Cardiac septum (tissue), 1 donor: ENCODE results near the gene NMT2. TPM values are rescaled to one million over a fixed set of nuclear protein-coding genes. Genes with fewer than 3 reads are reported as not detected.

Source experiments
- DNase-seq: peaks from one replicate; pipeline ENCODE4 v3.0.0-alpha.2; 2020; ENCODE audit warnings: low spot score
- intact Hi-C: fragments of 100-400 bp; cut with DNase I; formaldehyde crosslinking; loops from one replicate; pipeline ENCODE4 v1.14.0; 2022
- total RNA-seq: library from RNA; stranded (reverse); fragmentation: NEBNext Ultra II Directional; extraction: Animal tissue kit (Norgen Biotek cat#: 25700); gene quantifications from one replicate; pipeline ENCODE4 v1.2.1, GENCODE V29; 2021
- donor health status: DM: no; HTN: no; CAD: no.

NMT2 gene
- total RNA-seq, 1 donor from 2014 or later, result 11.0 TPM

DNA sequence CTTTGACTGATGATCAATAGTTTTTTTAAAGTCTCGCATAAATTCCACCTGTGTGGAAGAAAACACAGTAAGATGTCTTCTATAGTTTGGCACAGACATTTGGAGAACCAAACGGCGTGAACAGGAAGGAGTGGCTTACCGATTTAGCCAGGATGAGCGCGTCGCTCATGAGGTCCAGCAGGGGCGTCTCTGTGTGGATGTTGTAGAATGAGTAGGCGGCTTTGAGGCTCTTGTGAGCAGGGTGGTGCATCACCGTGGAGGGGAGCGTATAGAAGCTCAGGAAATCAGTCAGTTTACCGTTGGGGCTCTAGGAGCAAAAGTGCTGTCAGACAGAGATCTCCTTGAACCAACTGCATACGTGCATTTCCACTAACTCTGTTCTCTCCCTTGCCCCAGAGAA lies 55.8 kb downstream of the NMT2 start:
- intact Hi-C loops, result no loop called here
- DNase-seq, result no peak

GRCh38 chr10:15106352-15107013 lies 62.0 kb downstream of the NMT2 start:
- intact Hi-C loops, result loop anchor here (5.0 kb wide), 1 partner anchor 609 kb away; no protein-coding TSS in a partner anchor

GRCh38 chr10:15103513-15103912 lies 65.0 kb downstream of the NMT2 start:
- intact Hi-C loops, result no loop called here
- DNase-seq, result no peak

More at GRCh38 chr10:15106352-15107013, 62.0 kb downstream of the NMT2 start:
- DNase-seq, result no peak

DNA sequence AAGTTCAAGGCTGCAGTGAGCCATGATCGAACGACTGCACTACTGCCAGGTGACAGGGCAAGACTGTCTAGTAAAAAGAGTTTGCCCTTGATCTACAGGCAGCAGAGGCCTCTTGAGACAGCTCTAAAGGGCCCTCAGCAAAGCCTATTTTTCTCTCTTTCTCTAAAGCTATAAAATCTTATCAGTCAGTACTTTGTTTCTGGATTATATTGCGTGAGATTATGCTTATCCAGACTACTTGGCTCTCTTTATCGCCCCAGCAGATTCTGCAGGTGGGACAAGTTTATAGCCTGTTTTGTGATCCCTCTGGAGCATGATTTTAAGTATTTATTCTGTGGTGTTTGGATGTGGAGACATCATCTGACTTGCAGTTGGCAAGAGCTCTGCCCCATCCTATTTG lies 68.6 kb downstream of the NMT2 start:
- intact Hi-C loops, result loop anchor here (5.0 kb wide), 2 partner anchors 148 to 272 kb away; partner anchors contain the start of genes DCLRE1C and FAM171A1

GRCh38 chr10:15097011-15097812 lies 71.3 kb downstream of the NMT2 start, which contains the start of gene RPP38:
RPP38 (plus strand) TSS chr10:15097355; CDS start chr10:15103315, 5,960 bp downstream.
- intact Hi-C loops, result loop anchor here (5.0 kb wide), 2 partner anchors 145 to 275 kb away; partner anchors contain the start of genes DCLRE1C and FAM171A1
- peak; percentile 98 for DNase-seq

More for the DNA sequence above, 68.6 kb downstream of the NMT2 start:
- DNase-seq, result no peak

GRCh38 chr10:15096661-15097010 lies 71.9 kb downstream of the NMT2 start:
- no peak for DNase-seq
- intact Hi-C loops, result loop anchor here (5.0 kb wide), 2 partner anchors 144 to 276 kb away; partner anchors contain the start of genes DCLRE1C and FAM171A1

- DNase-seq, result no peak
- intact Hi-C loops, result no loop called here
These were observed 75.6 kb downstream of the NMT2 start for GRCh38 chr10:15092855-15093408.

DNA sequence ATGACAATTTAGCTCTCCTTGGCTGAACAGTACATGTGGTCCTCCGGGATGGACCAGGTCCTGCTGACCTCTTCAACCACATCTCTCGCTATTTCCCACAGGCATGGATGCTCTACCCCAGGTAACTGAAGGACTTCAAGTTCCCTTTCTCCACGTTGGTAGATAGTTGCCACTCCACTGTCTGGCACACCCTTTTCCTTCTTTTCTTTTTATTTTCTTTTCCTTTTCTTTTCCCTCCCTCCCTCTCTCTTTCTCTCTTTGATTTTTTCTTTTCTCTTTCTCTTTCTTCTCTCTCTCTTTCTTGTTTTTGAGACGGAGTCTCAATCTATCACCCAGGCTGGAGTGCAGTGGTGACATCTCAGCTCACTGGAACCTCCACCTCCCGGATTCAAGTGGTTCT lies 77.1 kb downstream of the NMT2 start:
- intact Hi-C loops, result no loop called here

GRCh38 chr10:15088428-15089261 lies 79.8 kb downstream of the NMT2 start, which contains the start of gene ACBD7:
ACBD7 (minus strand) TSS chr10:15088776; CDS start chr10:15088728, 48 bp downstream.
- peak; percentile 83 for DNase-seq
- intact Hi-C loops, result no loop called here

More for the DNA sequence above, 77.1 kb downstream of the NMT2 start:
- no peak for DNase-seq

DNA sequence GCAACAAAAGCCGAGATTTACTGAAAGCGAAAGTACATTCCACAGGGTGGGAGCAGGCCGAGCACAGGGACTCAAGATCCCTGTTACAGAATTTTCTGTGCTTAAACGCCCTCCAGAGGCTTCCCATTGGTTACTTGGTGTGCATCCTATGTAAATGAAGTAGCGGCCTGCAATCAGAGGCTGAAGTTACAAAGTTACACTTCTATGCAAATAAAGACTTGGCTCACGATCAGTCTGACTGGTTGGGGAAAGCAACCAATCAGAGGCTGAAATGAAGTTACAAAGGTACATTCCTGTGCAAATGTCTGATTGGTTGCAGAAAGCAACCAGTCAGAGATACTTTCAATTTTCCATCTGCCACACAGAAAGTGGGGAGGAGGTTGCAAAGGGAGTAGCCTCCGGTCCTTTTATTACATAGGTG lies 84.0 kb downstream of the NMT2 start:
- DNase-seq, result peak; percentile 71
- intact Hi-C loops, result no loop called here

DNA sequence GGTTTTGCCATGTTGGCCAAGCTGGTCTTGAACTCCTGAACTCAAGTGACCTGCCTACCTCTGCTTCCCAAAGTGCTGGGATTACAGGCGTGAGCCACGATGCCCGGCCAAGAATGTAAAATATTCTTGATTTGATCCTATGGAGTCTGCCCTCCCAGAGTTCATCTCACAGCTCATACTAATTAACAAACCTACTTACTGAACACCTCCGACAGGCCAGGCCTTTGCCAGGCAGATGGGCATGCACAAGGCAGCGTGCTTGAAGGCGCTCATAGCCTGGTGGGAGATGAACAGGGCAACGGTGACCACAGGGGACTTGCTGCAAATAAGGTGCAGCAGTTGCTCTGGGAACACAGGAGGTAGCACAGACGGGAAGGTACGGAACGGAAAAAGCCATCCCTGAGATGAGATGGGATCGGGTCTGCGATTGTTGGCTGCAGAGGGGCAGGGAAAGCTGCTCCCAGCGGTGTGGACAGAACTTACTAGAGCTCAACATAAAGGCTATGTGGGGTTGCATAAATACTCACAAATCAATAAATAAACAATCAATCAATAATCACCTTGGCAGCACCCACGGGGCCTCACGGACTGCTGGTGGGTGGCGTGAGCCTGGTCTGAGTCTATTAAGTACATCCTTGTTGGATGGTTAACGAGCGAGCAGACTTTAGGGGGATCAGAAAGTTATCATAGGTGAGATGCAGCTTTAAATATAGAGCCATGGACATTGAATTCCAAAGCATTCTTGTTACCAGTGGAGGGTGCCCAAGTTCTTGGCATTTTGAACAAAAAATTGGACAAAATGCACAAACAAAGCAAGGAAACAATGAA lies 84.6 kb downstream of the NMT2 start:
- DNase-seq, result peak; percentile 64
- intact Hi-C loops, result no loop called here

- no peak for DNase-seq
- intact Hi-C loops, result no loop called here
These were observed 93.1 kb downstream of the NMT2 start for GRCh38 chr10:15075421-15075820.

DNA sequence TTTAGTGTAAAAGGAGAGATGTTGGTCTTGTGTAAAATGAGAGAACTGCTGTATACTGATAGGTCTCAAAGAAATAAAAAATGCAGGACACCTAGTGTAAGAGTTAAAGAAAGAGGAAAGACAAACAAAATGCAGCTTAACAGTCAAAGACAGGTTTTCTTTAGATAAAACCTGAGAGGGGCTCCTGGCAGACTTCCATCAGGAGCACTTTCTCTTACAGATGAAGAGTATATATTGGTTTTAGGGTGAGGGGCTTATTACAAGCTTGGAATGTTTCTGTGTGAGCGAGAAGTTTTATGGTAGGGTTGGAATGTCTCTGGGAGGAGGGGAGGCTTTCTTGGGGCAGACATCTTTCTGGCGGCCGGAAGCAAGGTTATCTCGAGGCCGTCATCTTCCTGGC lies 96.1 kb downstream of the NMT2 start:
- intact Hi-C loops, result no loop called here
- DNase-seq, result no peak

DNA sequence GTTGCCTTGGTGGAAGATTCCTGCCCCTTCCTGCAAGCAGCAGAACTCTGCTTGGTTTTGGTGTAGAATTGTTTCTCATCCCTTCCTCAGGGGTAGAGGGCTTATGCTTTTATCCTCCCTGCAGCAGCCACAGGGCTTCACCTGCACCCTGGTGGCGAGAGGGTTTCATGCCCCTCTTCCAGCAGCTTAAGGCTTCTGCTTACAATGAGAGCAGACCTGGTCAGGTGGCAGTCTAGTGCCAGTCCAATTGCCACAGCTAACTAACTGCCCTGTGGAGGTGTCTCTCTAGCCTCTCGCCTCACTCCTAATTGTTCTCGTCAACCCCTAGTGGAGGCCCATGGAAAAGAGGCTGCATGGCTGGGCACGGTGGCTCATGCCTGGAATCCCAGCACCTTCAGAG lies 99.3 kb downstream of the NMT2 start:
- no peak for DNase-seq
- intact Hi-C loops, result no loop called here

DNA sequence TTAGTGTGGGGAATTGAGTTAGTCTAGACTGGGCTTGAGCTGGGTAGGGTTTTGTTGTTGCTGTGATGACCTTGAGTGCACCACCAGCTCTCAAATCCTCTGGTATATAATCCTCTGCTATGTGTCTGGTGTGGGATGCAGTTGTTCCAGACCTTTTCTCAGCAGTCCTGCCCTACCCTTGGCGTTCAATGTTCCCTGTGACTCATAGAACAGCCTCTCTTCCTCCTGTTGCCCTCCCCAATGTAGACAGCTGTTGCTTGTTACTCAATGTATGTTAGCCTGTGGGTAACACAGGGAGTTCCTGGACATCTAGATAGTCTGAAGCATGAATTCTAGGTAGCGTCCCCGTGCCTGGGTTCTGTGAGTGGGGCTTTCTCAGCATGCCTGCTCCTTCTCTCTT lies 99.7 kb downstream of the NMT2 start:
- intact Hi-C loops, result no loop called here
- no peak for DNase-seq

- intact Hi-C loops, result no loop called here
- no peak for DNase-seq
These were observed 101.3 kb downstream of the NMT2 start for GRCh38 chr10:15067154-15067553.

GRCh38 chr10:15060638-15061037 lies 107.9 kb downstream of the NMT2 start:
- intact Hi-C loops, result no loop called here
- no peak for DNase-seq

DNA sequence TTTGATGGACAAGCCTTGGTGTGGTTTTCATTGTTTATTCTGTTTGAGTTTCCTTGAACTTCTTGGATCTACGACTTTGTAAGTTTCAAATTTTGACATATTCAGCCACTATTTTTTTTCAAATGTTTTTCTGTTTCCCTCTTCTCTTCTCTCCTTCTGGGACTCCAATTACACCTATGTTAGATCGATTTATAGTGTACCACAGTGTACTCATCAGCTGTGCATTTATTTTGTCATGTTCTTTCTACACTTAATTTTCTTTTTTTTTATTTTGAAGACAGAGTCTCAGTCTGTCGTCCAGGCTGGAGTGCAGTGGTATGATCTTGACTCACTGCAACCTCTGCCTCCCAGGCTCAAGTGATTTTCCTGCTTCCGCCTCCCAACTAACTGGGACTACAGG lies 108.6 kb downstream of the NMT2 start:
- intact Hi-C loops, result no loop called here
- DNase-seq, result no peak

DNA sequence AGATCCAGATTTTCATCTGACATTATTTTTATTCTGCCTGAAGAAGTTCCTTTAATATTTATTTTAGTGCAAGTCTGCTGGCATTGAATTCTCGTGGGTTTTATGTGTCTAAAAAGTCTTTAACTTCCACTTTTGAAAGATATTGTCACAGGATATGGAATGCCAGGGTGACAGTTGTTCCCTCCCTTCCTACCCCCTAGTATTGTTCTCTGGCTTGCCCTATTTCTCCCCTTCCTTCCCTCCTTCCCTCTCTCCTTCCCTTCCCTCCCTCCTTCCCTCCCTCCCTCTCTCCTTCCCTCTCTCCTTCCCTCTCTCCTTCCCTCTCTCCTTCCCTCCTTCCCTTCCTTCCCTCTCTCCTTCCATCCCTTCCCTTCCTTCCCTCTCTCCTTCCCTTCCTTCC lies 109.8 kb downstream of the NMT2 start:
- intact Hi-C loops, result no loop called here
- no peak for DNase-seq
